Pancreas (tissue), 10 donors: Measurements from ENCODE around the gene CLNK. TPM values are rescaled to one million over a fixed set of nuclear protein-coding genes. Genes with fewer than 3 reads are reported as not detected.

ENCODE experiments used
- ATAC-seq, 4 donors: fragments of 200-7000 bp; cut with Tn5 transposase; one replicate each; pipeline versions ENCODE4 v1.8.0 to v1.9.1; 2020; ENCODE audit warnings: mild to moderate bottlenecking in 4 of 4, moderate library complexity in 4 of 4
- DNase-seq, 6 donors: peaks; one replicate each; pipeline ENCODE4 v3.0.0-alpha.2; 2020
- FAIRE-seq: peaks from 2 replicates; lab custom pipeline; 2012; peaks lifted over from hg19 to GRCh38; lab: Jason Lieb, UNC
- H3K27ac ChIP-seq, 4 donors: fragments of 200-600 bp; sonication (generic); 1 replicate in 3 of 4; 2 replicates in 1 of 4; pipeline versions ENCODE4 v1.5.0 to v1.8.0; 2020
- H3K27me3 ChIP-seq, 4 donors: fragments of 200-600 bp; one replicate each; pipeline ENCODE4 v1.8.0; 2021
- H3K36me3 ChIP-seq, 3 donors: fragments of 200-600 bp; sonication (generic) in 1 of 3; one replicate each; pipeline versions ENCODE4 v1.5.0 to v1.8.0; 2020 to 2021
- H3K4me1 ChIP-seq, 3 donors: fragments of 200-600 bp; one replicate each; pipeline ENCODE4 v1.8.0; 2021
- H3K4me3 ChIP-seq, 4 donors: fragments of 200-600 bp; sonication (generic) in 2 of 4; one replicate each; pipeline versions ENCODE4 v1.5.0 to v1.8.0; 2020 to 2021
- H3K9me3 ChIP-seq, 4 donors: fragments of 200-600 bp; one replicate each; pipeline ENCODE4 v1.8.0; 2021
- WGBS, 2 donors: extraction: QIAGEN DNeasy Blood & Tissue Kit; methylation state at CpG; one replicate each; pipeline ENCODE4 v1.1.7; 2013; 5-methylcytosine and 5-hydroxymethylcytosine counted together
- intact Hi-C, 3 donors: fragments of 100-400 bp; cut with DNase I; formaldehyde crosslinking; loops; one replicate each; pipeline versions ENCODE4 v1.11.1 to v1.14.2; 2022
- polyA plus RNA-seq, 2 donors: library from polyadenylated mRNA; stranded (reverse); fragments of 200-250 nt; gene quantifications; one replicate each; pipeline ENCODE4 v1.2.3, GENCODE V29; 2013
- total RNA-seq, 6 donors: library from RNA; stranded (reverse); fragmentation: NEBNext Ultra II Directional in 4 of 6; extraction: Animal tissue kit (Norgen Biotek cat#: 25700) in 4 of 6; gene quantifications; one replicate each; pipeline versions ENCODE4 v1.2.1 to v1.2.4, GENCODE V29; 2021 to 2023
- TF ChIP-seq, protein P1 (sequence below), 4 donors: fragments of 200-600 bp; sonication (generic) in 3 of 4; IDR thresholded peaks; one replicate each; pipeline versions ENCODE4 v1.5.0 to v1.8.0; 2021; ENCODE audit warnings: antibody characterized with exemption in 4 of 4
- donor health status: healthy with polysubstance abuse.
- donor health status: DM: no; HTN: no; CAD: no; lungs with moderate emphysema.
- donor health status: DM: no; HTN: no; CAD: no.
- donor health status: control.
- donor health status: control.
- donor health status: Bipolar disorder and iron deficiency.
- donor health status: DM: yes; HTN: yes; CAD: no.
- donor health status: DM: no; HTN: no; CAD: no.
- donor health status: DM: no; HTN: no; CAD: no.
- donor health status: DM: yes; HTN: yes; CAD: no.

Gene CLNK
- total and polyA plus RNA-seq, 8 donors, result 0.02 to 0.19 (median 0.09) TPM; not detected in 2

DNA sequence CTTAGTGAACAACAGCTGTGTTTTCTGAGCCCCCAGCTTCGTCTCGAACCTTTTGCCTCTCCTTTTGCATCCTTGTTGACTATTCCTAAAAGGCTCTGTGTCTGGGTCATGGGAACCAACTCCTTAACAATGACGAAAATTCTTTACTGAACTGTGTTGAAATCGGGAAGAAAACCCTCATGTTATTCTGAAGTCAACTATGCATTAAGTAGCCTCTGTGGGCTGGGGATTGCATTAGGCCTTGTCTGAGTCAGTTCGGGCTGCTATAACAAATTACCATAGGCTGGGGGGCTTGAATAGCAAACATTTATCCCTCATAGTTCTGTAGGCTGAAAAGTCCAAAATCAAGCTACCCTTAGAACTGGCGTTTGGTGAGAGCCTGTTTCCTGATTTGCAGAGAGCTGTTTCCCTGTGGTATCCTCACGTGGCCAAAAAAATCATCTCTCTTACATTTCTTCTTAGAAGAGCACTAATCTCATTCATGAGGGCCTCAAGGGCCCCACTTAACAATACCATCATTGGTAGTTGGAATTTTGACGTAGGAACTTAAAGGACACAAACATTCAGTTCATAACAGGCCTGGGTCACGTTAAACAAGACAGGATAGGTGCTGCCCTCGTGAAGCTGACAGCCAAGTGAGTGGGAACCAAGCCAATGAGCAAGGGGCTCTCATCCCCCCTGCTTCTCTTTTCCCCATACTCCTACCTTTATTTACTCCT lies 75.9 kb downstream of the CLNK start:
- FAIRE-seq, result no peak
- Histone ChIP-seq H3K27ac (no peak overlapping the region), H3K9me3 (no peaks in the 10 kb centered on the region), H3K4me3 (no peak overlapping the region), H3K27me3 (no peaks in the 10 kb centered on the region), H3K4me1 (no peaks in the 10 kb centered on the region), H3K36me3 (no peaks in the 10 kb centered on the region)
- no peak for DNase-seq
- TF ChIP-seq, protein P1, sequence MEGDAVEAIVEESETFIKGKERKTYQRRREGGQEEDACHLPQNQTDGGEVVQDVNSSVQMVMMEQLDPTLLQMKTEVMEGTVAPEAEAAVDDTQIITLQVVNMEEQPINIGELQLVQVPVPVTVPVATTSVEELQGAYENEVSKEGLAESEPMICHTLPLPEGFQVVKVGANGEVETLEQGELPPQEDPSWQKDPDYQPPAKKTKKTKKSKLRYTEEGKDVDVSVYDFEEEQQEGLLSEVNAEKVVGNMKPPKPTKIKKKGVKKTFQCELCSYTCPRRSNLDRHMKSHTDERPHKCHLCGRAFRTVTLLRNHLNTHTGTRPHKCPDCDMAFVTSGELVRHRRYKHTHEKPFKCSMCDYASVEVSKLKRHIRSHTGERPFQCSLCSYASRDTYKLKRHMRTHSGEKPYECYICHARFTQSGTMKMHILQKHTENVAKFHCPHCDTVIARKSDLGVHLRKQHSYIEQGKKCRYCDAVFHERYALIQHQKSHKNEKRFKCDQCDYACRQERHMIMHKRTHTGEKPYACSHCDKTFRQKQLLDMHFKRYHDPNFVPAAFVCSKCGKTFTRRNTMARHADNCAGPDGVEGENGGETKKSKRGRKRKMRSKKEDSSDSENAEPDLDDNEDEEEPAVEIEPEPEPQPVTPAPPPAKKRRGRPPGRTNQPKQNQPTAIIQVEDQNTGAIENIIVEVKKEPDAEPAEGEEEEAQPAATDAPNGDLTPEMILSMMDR (IDR thresholded peaks at IDR 0.05), result no peak
- no peak for ATAC-seq
- 58 to 64% methylated on average over 10 of the region's 10 CpGs for WGBS, 2 donors
- intact Hi-C loops, result no loop called here

DNA sequence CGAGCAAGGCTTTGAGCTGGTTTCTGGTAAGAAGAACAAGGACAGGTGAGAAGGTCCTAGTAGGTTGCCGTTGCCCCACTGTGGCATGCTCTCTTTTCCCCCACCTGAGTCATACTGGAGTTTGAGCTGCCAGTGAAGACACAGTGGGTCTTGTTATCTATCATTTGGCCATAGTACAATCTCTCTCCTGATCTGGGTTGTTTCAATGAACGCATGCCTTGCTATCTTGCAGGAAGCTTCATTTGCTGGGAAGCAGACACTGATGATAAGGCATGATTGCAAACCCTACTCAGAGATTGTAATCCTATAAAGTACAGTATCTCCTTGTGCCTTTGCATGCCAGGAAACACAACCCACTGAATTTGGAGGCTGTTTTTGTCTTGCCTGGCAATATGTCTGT lies 77.4 kb downstream of the CLNK start:
- TF ChIP-seq, protein P1 (IDR thresholded peaks at IDR 0.05), result no peak
- FAIRE-seq (no peak), DNase-seq (no peak), ATAC-seq (no peak)
- Histone ChIP-seq H3K27ac (no peak overlapping the region), H3K9me3 (no peaks in the 10 kb centered on the region), H3K4me3 (no peak overlapping the region), H3K36me3 (no peaks in the 10 kb centered on the region), H3K4me1 (no peaks in the 10 kb centered on the region), H3K27me3 (no peaks in the 10 kb centered on the region)
- WGBS, 2 donors, result 56 to 65% methylated on average over 3 of the region's 3 CpGs
- intact Hi-C loops, result no loop called here

DNA sequence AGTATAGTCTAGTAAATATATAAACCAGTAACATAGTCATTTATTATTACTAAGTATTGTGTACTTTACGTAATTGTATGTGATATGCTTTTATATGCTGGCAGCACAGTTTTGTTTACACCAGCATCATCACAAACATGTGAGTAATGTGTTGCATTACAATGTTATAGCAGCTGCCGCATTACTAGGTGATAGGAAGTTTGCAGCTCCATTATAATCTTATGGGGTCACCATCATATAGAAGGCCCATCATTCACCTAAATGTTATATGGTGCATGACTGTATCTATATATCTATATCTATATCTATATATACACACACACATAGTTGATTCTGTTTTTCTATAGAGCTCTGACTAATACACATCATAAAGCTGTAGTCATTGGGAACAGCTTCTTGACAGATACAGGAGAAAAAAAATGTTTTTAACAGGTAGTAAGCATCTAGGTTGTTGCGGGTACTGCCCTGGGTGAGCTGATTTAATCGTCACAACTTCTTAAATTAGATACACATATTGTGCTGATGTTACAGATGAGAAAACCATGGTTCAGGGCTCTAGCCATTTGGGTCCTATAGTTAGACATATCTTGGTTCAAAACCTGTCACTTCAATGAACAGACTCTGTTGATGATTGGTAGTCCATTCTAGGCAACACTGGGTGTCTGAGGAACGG lies 77.9 kb downstream of the CLNK start:
- FAIRE-seq, result no peak

DNA sequence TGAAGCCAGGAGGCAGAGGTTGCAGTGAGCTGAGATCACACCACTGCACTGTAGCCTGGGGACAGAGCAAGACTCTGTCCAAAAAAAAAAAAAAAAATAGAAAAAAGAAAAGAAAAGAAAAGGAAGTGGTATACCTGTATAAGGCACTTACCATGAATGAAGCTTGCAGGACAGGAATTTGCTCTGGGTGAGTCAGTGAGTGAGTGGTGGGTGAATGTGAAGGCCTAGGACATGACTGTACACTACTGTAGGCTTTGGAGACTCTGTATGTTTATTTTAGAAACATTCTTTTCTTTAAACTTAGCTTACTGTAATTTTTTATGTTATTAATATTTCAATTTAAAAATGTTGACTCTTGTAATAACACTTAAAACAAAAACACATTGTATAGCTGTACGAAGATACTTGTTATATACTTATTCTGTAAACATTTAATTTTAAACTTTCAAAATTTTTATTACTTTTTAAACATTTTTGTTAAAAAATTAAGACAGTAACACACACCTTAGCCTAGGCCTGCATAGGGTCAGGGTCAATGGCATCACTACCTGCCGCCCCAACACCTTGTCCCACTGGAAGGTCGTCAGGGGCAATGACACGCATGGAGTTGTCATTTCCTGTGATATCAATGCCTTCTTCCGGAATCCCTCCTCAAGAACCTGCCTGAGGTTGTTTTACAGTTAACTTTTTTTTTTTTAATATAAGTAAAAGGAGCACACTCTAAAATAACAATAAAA lies 78.7 kb downstream of the CLNK start:
- H3K27ac ChIP-seq, result no peak overlapping the region
- TF ChIP-seq, protein P1 (IDR thresholded peaks at IDR 0.05), result no peak
- FAIRE-seq, result no peak
- no peaks in the 10 kb centered on the region for H3K27me3 ChIP-seq
- ATAC-seq, result no peak
- no peak for DNase-seq
- no peaks in the 10 kb centered on the region for H3K9me3 ChIP-seq
- no peaks in the 10 kb centered on the region for H3K4me1 ChIP-seq
- H3K4me3 ChIP-seq, result no peak overlapping the region
- intact Hi-C loops, result no loop called here
- H3K36me3 ChIP-seq, result no peaks in the 10 kb centered on the region
- WGBS, 2 donors, result 73 to 82% methylated on average over 5 of the region's 5 CpGs

More for the DNA sequence above, 77.9 kb downstream of the CLNK start:
- Histone ChIP-seq H3K4me1 (no peaks in the 10 kb centered on the region), H3K4me3 (no peak overlapping the region), H3K27ac (no peak overlapping the region), H3K36me3 (no peaks in the 10 kb centered on the region), H3K27me3 (no peaks in the 10 kb centered on the region), H3K9me3 (no peaks in the 10 kb centered on the region)
- ATAC-seq, result no peak
- TF ChIP-seq, protein P1 (IDR thresholded peaks at IDR 0.05), result no peak
- no peak for DNase-seq
- intact Hi-C loops, result no loop called here
- 64 to 70% methylated on average over 5 of the region's 5 CpGs for WGBS, 2 donors
